Aorta (tissue), 5 donors: Measurements from ENCODE around the gene BBOF1. TPM values are rescaled to one million over a fixed set of nuclear protein-coding genes. Genes with fewer than 3 reads are reported as not detected.
A peak's percentile ranks its signal among the peaks of the same experiment; 100 is the strongest.

Source experiments
- ATAC-seq: fragments of 200-7000 bp; cut with Tn5 transposase; one replicate; pipeline ENCODE4 v1.9.1; 2022; ENCODE audit warnings: moderate library complexity; ENCODE audit not compliant: low FRiP score
- DNase-seq, 2 donors: peaks; one replicate each; pipeline ENCODE4 v3.0.0-alpha.2; 2020
- H3K27ac ChIP-seq, 2 donors: one replicate each; pipeline ENCODE4 v1.5.1; 2013; ENCODE audit warnings: low read length in 2 of 2, mild to moderate bottlenecking in 2 of 2, moderate library complexity in 2 of 2, control low read depth in 1 of 2, inconsistent platforms in 1 of 2, low read depth in 1 of 2
- H3K27me3 ChIP-seq, 2 donors: one replicate each; pipeline ENCODE4 v1.6.1; 2013; ENCODE audit warnings: control low read depth in 1 of 2, low read length in 1 of 2, mild to moderate bottlenecking in 1 of 2, moderate library complexity in 1 of 2; ENCODE audit not compliant: insufficient read depth in 2 of 2, control insufficient read depth in 1 of 2
- H3K36me3 ChIP-seq, 2 donors: one replicate each; pipeline ENCODE4 v1.6.1; 2013; ENCODE audit warnings: control low read depth in 1 of 2, low read length in 1 of 2, mild to moderate bottlenecking in 1 of 2; ENCODE audit not compliant: insufficient read depth in 2 of 2, control insufficient read depth in 1 of 2
- H3K4me1 ChIP-seq, 2 donors: one replicate each; pipeline ENCODE4 v1.6.1; 2013; ENCODE audit warnings: low read length in 2 of 2, control low read depth in 1 of 2, mild to moderate bottlenecking in 1 of 2, moderate library complexity in 1 of 2; ENCODE audit not compliant: insufficient read depth in 2 of 2, control insufficient read depth in 1 of 2
- H3K4me3 ChIP-seq, 2 donors: one replicate each; pipeline ENCODE4 v1.5.1; 2013; ENCODE audit warnings: low read length in 2 of 2, control low read depth in 1 of 2, mild to moderate bottlenecking in 1 of 2
- H3K9me3 ChIP-seq: one replicate; pipeline ENCODE4 v1.6.1; 2013; ENCODE audit warnings: mild to moderate bottlenecking, low read length; ENCODE audit not compliant: control insufficient read depth
- WGBS, 2 donors: extraction: QIAGEN DNeasy Blood & Tissue Kit; methylation state at CpG; one replicate each; pipeline ENCODE4 v1.1.7; 2013; 5-methylcytosine and 5-hydroxymethylcytosine counted together
- intact Hi-C, 2 donors: fragments of 100-400 bp; cut with DNase I; formaldehyde crosslinking; loops; one replicate each; pipeline versions ENCODE4 v1.14.2 to v1.15.0; 2022
- polyA plus RNA-seq, 2 donors: library from polyadenylated mRNA; stranded (reverse); fragments of 200-250 nt; gene quantifications; one replicate each; pipeline ENCODE4 v1.2.3, GENCODE V29; 2013
- total RNA-seq, 2 donors: library from RNA; stranded (reverse); fragmentation: NEBNext Ultra II Directional; extraction: Animal tissue kit (Norgen Biotek cat#: 25700); gene quantifications; one replicate each; pipeline ENCODE4 v1.2.1, GENCODE V29; 2021
- donor health status: healthy with polysubstance abuse.
- donor health status: Bipolar disorder and iron deficiency.
- donor health status: DM: no; HTN: no; CAD: no.
- donor health status: DM: no; HTN: no; CAD: no.
- donor health status: DM: yes; HTN: yes; CAD: no.

Gene BBOF1
- total and polyA plus RNA-seq, 4 donors = 2.0 to 6.3 (median 5.5) TPM

GRCh38 chr14:74080820-74081460 lies 61.8 kb downstream of the BBOF1 start:
- no peak overlapping the region for H3K4me3 ChIP-seq
- DNase-seq (no peak), ATAC-seq (no peak)
- H3K9me3 ChIP-seq = no peaks in the 10 kb centered on the region
- H3K36me3 ChIP-seq = no peaks in the 10 kb centered on the region
- intact Hi-C loops = no loop called here
- no peak overlapping the region for H3K27ac ChIP-seq
- WGBS, 2 donors = 65 to 69% methylated on average over 4 of the region's 4 CpGs
- no peaks in the 10 kb centered on the region for H3K4me1 ChIP-seq
- H3K27me3 ChIP-seq = no peaks in the 10 kb centered on the region

DNA sequence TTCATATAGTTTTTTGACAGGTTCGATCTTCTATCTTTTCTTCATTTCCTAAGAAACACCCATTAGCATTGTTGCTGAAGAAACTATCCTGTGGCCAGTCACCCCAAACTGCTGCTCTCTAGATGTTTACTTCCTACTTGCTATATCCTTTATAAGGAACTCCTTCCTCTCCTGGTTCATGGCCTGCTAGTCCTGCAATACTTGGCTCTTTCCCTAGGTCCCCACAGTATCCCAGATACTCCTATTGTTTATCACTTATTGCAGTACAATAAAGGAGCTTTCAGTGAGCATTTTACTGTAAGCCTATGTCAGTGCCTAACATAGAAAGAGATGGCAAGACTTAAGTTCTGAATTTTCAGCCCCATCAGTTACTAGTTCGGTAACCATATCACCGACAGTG lies 62.3 kb downstream of the BBOF1 start:
- no peak overlapping the region for H3K27ac ChIP-seq
- ATAC-seq (no peak), DNase-seq (no peak)
- H3K36me3 ChIP-seq = no peaks in the 10 kb centered on the region
- intact Hi-C loops = no loop called here
- no peaks in the 10 kb centered on the region for H3K4me1 ChIP-seq
- no peaks in the 10 kb centered on the region for H3K27me3 ChIP-seq
- 94 to 96% methylated on average over 3 of the region's 3 CpGs for WGBS, 2 donors
- H3K9me3 ChIP-seq = no peaks in the 10 kb centered on the region
- H3K4me3 ChIP-seq = no peak overlapping the region

- H3K27ac ChIP-seq = peak overlapping the region in 1 of 2 donors; percentile 39
- H3K27me3 ChIP-seq = no peaks in the 10 kb centered on the region
- no peaks in the 10 kb centered on the region for H3K9me3 ChIP-seq
- ATAC-seq (no peak), DNase-seq (no peak)
- H3K4me1 ChIP-seq = no peaks in the 10 kb centered on the region
- intact Hi-C loops = no loop called here
- no peaks in the 10 kb centered on the region for H3K36me3 ChIP-seq
- 83 to 84% methylated on average over 3 of the region's 3 CpGs for WGBS, 2 donors
- H3K4me3 ChIP-seq = peak overlapping the region; percentile 15 to 60
These were observed 64.0 kb downstream of the BBOF1 start for GRCh38 chr14:74083161-74083560.

DNA sequence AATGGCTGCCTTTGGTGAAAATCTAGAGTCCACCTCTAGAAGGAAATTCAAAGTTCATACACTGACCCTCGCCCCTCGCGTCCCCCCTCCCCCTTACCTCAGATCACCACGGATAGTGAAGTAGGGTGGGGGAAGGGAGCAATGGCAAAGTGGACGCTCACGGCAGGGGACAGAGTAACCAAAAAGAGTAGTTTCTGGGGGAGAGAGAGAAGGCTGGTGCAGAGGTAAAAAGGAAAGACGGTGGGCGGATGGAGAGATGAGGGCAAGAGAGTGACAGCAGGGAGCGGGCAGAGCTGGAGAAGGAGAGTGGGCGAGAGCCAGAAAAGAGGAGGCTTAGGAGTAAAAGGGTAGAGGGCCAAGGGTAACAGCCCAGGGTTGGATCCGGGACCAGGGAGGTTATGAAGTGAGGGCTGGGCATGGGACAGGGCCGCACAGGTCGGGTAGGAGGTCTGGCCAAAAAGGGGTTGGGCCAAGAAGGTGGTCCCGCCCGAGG lies 64.7 kb downstream of the BBOF1 start:
- Histone ChIP-seq H3K27me3 (no peaks in the 10 kb centered on the region), H3K4me1 (no peaks in the 10 kb centered on the region), H3K27ac (peak overlapping the region; percentile 20 to 42), H3K36me3 (no peaks in the 10 kb centered on the region), H3K9me3 (no peaks in the 10 kb centered on the region), H3K4me3 (peak overlapping the region; percentile 11 to 60)
- DNase-seq = no peak
- peak; percentile 52 for ATAC-seq
- WGBS, 2 donors = 0 to 1% methylated on average over 13 to 15 of the region's 15 CpGs
- intact Hi-C loops = no loop called here

- peak within 1 kb of the TSS; percentile 49 to 62 for H3K4me3 ChIP-seq
- H3K27me3 ChIP-seq = no peaks in the 10 kb centered on the region
- DNase-seq (peak; percentile 100), ATAC-seq (peak; percentile 97)
- H3K9me3 ChIP-seq = no peaks in the 10 kb centered on the region
- WGBS, 2 donors = 0% methylated on average over 45 to 46 of the region's 46 CpGs
- peak within 1 kb of the TSS; percentile 20 to 42 for H3K27ac ChIP-seq
- no peaks in the 10 kb centered on the region for H3K4me1 ChIP-seq
- intact Hi-C loops = no loop called here
- no peaks in the 10 kb centered on the region for H3K36me3 ChIP-seq
These were observed 65.3 kb downstream of the BBOF1 start, which contains the start of the genes ALDH6A1 and LIN52 for GRCh38 chr14:74084277-74085046. Gene ALDH6A1, minus strand, starts transcription at chr14:74084453. Its CDS starts 59 bp downstream, at chr14:74084394. Gene LIN52, plus strand, starts transcription at chr14:74084956. Its CDS starts 19 bp downstream, at chr14:74084975.

GRCh38 chr14:74085047-74085637 lies 66.0 kb downstream of the BBOF1 start:
- Histone ChIP-seq H3K9me3 (no peaks in the 10 kb centered on the region), H3K27ac (peak overlapping the region in 1 of 2 donors; percentile 7), H3K36me3 (no peaks in the 10 kb centered on the region), H3K4me1 (no peaks in the 10 kb centered on the region), H3K4me3 (peak overlapping the region; percentile 49 to 62), H3K27me3 (no peaks in the 10 kb centered on the region)
- 0% methylated on average over 26 of the region's 26 CpGs for WGBS, 2 donors
- DNase-seq (no peak), ATAC-seq (peak; percentile 10)
- intact Hi-C loops = no loop called here

DNA sequence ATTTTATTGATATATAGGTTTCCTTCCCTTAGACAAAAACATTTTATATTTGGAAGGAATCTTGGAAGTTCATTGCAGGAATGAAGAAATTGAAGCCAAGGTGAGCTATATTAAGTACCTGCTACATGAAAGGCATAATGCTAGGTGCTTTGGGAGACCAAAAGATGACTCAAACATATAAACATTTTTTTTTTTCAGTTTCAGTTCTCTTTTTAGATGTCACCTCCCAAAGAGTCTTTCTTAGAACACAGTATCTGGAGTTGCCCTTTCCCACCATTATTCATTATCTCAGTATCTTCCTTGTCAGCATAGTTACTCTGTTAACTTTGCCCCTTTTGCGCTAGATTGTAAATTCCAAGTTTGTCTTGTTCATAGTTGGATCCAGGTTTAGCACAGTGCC lies 66.7 kb downstream of the BBOF1 start:
- 86 to 98% methylated on average over 1 of the region's 1 CpG for WGBS, 2 donors
- intact Hi-C loops = no loop called here

DNA sequence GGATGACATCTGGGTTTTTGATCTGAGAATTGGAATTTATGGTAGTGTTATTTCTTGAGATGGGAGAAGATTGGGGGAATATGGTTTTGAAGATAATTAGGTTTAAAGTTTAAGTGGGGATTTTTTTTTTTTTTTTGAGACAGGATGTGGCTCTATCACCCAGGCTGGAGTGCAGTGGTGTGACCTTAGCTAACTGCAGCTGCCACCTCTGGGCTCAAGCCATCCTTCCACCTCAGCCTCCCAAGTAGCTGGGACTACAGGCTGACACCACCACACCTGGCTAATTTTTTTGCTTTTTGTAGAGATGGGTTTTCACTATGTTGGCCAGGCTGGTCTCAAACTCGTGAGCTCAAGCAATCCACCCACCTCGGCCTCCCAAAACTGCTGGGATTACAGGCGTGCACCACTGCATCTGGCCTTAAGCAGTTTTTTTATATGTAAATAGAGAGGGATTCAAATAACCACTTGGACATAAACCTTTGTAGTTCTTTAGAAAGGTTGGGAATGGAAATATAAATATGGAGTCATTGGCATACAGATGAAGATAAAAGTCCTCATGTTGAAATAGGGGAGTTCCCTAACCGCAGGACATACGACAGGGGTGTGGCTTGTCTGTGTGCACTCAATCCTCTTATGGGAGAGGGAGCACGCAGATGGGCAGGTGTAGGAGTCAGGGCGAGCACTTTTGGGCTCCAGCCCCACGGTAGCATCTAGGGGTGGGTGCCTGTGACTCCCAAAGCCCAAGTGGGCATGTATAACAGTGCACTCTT lies 70.3 kb downstream of the BBOF1 start:
- DNase-seq = no peak
- whole genome bisulfite sequencing, 2 donors = 91 to 96% methylated on average over 8 of the region's 8 CpGs
- ATAC-seq = no peak
- H3K9me3 ChIP-seq = no peaks in the 10 kb centered on the region
- intact Hi-C loops = no loop called here
- no peaks in the 10 kb centered on the region for H3K4me1 ChIP-seq
- H3K4me3 ChIP-seq = no peak overlapping the region
- H3K27me3 ChIP-seq = no peaks in the 10 kb centered on the region
- H3K36me3 ChIP-seq = no peaks in the 10 kb centered on the region
- H3K27ac ChIP-seq = no peak overlapping the region

More for the DNA sequence above, 66.7 kb downstream of the BBOF1 start:
- no peaks in the 10 kb centered on the region for H3K4me1 ChIP-seq
- H3K4me3 ChIP-seq = peak overlapping the region in 1 of 2 donors; percentile 49
- DNase-seq (no peak), ATAC-seq (no peak)
- H3K9me3 ChIP-seq = no peaks in the 10 kb centered on the region
- no peaks in the 10 kb centered on the region for H3K27me3 ChIP-seq
- no peaks in the 10 kb centered on the region for H3K36me3 ChIP-seq
- H3K27ac ChIP-seq = no peak overlapping the region
